Endometrial microvascular endothelial cells (primary cell): ENCODE data around the gene IDH3B. TPM values are rescaled to one million over a fixed set of nuclear protein-coding genes. Genes with fewer than 3 reads are reported as not detected.
"Not testable (repeated sequence)": the region's sequence is repeated elsewhere in the genome, so short reads cannot be mapped to it uniquely, and the experiment has no call there.

Experiments used
- in situ Hi-C: cut with HindIII; loops from 2 replicates; pipeline ENCODE4 v1.10.0; 2017; ENCODE audit warnings: low sequenced_read_pairs, low pct_unique_long_range_greater_than_20kb; ENCODE audit errors: inconsistent ontology term
- total RNA-seq: library from RNA; depleted of rRNA; stranded (reverse); fragments of >200 nt; gene quantifications from one replicate; pipeline ENCODE4 v1.2.3, GENCODE V29; 2015; ENCODE audit errors: inconsistent ontology term

IDH3B gene
- total RNA-seq, 1 donor from 2014 or later, result 108 TPM

DNA sequence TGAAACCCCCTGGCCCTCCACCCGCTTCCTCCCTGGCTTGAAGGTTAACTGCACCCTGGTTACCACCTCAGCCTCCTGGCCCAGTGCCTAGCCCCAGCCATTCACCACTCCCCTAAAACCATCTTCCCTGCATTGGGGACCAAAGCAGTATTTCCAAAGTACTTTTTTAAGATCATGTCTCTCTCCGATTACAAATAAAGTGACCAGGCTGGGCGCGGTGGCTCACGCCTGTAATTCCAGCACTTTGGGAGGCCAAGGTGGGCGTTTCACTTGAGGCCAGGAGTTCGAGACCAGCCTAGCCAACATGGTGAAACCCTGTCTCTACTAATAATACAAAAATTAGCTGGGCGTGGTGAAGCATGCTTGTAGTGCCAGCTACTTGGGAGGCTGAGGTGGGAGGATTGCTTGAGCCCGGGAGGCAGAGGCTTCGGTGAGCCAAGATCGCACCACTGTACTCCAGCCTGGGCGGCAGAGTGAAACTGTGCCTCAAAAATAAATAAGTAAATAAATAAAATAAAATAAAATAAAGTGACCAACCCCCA is 32.0 kb upstream of the IDH3B start:
- in situ Hi-C loops, result not testable (repeated sequence)

DNA sequence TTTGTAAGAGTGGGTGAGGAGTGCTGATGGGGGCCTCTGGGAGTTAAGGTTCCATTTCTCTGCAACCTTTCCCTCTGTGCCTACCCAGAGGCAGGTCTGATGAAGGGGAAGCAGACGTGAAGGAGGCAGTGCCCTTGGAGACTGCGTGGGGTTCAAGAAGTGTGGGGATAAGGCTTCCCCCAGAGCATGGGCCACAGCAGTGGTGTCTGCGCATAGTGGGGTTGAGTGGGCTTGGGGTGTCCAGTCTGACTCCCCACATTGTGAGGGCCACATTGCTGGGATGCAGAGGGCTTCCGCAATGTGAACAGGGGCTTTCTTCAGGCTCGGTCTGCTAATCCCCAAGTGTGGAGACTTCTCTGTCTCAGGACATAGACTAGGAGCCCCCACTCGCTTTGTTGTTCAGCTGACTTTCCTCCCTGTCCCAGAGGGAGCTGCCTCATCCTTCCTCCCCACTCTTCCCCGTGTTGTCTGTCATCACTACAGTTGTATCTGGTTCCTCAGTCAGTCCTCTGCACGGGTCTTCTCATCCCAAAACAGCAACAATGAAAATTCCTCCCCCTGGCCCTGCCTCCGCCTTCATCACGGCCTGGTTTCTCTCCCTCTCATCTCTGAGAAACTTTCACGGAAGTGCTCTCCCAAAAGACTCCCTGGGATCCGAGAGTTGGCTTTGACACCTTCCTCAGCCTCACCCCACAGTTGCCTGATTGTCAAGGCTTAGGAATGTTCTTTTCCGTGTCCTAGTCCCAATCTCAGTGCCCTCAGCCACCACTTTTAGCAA is 31.4 kb upstream of the IDH3B start:
- in situ Hi-C loops, result no loop called here

DNA sequence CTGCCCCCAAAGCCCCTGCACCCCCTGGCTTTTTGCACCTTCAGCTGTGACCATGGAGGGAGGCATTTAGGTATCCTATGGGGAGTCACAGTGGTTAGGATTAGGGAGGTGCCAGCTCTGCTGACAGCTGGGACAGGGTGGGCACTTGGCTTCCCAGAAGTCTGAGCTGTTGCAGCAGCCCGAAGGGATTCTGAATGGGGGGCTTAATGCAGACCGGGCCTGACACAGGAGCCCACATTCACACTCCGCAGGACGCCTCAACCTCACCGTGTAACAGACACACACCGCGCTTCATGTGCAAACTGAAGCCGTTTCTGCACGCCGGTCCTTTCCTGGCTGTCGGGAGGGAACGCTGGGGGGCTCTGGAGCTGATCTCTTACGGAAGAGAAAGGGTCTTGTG is 30.5 kb upstream of the IDH3B start:
- in situ Hi-C loops, result no loop called here

DNA sequence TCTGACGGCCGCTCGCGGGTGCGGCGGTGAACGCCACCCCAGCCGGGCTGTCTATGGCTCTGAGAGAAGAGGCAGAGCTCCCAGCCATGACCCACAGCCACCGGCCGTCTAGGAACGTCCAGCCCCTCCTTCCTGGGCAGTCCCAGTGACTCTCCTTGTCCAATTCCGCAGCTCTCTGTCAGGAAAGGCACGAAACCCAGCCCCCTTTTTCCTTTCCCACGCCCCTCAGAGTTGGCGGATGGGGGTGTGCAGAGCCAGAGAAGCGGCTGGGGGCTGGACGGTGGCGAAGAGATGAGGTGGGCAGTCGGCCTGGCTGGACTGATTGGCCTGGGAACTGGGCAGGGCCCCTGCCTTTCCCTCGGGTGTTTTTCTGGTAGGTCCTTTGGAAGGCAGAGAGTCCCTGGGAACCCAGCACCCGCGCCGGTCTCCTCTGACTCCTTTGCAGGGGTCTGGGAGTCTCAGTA is 30.0 kb upstream of the IDH3B start:
- in situ Hi-C loops, result no loop called here

DNA sequence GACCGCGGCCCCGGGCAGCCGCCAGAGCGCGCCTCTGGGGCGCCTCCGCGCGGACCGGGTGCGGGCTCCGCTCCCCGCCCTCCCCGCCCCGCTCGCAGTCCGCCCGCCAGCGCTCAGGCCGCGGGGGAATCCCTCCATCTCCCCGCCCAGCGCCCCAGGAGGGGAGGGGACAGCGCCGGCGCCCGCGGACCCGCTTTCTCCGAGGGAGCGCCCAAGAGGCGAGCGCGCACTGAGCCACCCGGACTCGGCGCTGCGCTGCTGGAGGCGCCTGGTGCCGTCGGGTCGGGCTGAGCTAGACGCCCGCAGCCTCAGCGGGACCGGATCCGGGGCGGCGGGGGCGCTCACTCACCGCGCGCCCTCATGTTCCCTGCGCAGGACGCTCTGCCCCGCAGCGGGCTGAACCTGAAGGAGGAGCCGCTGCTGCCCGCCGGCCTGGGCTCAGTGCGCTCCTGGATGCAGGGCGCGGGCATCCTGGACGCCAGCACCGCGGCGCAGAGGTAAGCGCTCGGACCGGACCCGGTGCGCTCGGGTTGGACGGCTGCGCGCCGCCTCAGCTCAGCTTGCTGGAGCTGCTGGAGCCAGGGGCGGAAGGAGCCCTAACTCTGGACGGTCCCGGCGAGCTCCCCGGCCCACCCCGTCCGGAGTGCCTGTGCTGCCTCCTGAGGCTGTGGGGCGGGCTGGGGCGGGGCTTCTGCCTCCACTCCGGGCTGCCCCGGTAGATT is 29.4 kb upstream of the IDH3B start:
- in situ Hi-C loops, result no loop called here

DNA sequence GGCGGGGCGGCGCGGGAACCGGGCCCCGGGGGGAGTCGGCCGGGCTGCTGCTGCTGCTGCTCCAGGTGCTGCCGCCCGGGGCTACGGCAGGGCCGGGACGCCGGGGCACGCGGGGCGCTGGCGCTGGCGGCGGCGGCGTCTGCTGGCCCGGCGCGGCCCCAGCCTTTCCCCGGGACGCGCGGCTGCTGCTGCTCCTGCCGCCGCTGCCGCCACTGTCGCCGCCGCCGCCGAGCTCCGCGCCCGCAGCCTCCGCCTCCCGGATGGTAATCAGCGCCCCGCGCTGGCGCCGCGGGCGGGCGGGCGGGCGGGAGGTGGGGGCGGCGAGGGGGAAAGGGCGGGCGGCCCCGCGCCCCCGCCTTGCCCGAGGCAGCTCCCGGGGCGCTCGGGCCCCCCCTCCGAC is 28.9 kb upstream of the IDH3B start:
- in situ Hi-C loops, result no loop called here

DNA sequence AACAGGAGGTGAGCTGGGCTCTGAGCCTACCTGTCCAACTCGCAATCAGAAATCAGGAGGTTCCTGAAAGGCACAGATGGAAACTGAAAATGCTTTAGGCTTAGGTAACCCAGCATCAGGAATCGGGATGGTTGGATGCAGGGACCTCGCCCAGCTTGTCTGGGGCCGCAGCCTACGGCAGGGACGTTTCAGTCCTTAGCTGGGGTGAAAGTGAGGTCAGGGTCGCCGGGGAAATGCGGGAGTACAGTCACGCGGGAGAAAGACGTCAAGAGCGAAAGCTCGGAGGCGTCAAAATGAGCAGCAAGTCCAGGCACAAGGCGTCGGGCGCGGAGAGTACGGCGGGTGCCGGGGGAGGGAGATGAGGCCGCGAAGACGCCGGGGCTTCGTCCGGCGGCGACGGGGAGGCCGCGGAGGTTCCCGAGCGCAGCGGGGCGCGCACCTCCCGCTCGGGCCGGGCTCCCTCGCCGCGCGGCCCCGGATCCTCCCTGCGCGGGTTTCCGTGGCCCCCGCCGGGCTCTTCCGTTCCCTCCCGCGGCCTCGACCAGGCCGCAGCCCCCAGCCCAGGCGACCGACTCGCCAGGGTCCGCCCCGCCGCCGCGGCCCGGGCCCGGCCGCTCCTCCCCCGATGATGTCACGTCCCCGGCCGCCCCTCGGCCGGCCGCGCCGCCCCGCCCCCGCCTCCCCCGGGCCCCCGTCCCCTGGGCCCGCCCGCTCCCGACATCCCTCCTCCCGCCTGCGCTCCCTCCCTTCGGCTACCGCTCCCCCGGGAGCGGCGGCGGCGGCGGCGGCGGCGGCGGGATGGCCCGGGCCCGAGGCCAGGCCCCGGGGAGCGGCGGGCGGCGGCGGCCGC is 28.2 kb upstream of the IDH3B start, which contains the start of gene EBF4:
EBF4 (plus strand) TSS at position 745 of the 850 bp plus-strand sequence. CDS start 866 bp downstream, outside the sequence.
- in situ Hi-C loops, result no loop called here

DNA sequence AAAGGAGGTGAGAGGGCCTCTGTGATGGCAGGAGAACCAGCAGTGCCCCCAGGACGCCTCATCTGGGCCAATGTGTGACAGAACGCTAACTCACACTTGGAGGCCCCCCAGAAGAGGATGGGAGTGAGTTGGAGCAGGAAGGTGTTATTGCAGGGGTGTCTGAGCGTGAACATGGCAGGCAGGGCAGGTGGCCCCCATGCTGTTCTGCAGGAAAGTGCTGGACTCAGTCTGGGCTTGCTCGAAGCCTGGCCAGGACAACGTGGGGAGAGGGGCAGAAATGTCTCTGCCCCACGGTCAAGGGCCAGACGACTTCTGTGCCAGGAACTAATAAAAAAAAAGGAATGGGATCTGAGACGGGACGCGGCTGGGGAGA is 27.6 kb upstream of the IDH3B start:
- in situ Hi-C loops, result no loop called here

DNA sequence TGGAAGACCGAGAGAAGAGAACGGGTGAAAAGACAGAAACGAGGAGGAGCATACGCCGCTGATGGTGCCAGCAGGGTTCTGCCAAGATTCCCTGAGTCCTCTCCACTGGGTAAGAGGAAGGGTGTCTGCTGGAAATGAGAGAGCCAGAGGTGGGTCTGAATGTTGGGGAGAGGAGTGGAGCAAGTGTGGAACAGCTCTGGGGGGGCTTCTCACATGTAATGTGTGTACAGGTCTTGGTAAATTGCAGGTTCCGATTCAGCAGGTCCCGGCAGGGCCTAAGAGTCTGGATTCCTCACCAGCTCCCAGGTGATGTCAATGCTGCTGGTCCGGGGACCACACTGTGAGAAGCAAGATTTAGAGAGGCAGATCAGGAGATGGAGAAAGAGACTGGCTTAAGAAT is 27.1 kb upstream of the IDH3B start:
- in situ Hi-C loops, result no loop called here

DNA sequence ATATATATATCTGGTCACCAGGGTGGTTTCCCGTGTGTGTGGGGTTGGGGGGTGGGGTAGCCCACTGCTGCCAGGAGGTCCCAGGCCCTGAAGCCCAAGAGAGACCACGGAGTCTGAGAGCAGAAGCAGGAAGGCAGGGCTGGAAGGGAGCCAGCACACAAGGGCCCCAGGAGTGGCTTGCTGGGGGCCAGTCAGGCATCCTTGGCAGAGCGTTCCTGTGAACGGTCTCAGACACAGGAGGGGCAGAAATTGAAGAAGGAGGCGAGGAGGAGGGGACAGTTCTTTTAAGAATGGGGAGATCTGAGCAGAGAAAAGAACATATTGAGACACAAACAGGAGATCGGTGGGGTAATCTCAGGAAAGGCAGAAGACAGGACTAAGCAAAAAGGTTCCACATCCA is 26.7 kb upstream of the IDH3B start:
- in situ Hi-C loops, result no loop called here

DNA sequence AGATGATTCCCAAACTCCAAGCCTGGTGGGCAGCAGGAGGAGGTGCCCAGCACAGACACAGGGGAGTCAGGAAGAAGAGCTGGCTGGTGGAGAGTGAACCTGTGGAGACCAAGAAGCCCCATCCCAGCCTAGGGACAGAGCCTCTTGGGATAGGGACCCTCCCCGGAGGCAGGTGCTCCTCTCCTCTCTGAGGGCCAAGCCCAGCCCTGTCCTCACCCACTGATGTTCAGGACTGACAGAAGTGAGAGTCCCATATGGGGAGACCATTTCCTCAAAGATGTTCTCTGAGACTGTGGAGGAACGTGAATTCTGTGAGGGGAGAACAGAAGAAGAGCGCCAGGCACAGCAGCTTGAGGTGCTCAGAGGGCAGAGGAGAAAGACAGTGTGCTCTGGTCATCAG is 26.2 kb upstream of the IDH3B start:
- in situ Hi-C loops, result no loop called here

DNA sequence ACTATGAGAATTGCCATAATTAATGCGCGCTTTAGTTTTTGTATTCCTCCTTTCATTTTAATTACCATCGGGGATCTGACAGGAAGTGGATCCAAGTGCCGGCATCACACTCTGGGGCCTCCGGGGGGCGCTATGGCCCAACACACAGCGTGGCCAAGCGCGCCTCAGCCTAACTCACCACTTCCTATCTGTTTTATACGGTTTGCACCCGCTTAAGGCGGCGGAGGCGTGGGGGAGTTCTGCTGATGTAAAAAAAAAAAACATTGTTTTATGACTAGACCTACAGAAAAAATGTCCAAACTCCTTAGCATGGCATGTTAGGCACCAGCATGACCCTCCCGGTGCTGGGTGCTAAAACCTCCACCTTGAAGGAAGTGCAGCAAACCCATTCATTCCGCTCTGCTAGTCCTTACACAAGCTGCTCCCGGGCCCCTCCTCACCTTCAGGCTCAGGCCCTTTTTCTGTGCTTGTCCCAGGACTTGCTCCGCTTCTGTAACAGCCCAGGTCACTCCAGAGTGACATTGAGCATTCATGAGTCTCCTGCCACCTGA is 24.1 kb upstream of the IDH3B start:
- in situ Hi-C loops, result no loop called here

DNA sequence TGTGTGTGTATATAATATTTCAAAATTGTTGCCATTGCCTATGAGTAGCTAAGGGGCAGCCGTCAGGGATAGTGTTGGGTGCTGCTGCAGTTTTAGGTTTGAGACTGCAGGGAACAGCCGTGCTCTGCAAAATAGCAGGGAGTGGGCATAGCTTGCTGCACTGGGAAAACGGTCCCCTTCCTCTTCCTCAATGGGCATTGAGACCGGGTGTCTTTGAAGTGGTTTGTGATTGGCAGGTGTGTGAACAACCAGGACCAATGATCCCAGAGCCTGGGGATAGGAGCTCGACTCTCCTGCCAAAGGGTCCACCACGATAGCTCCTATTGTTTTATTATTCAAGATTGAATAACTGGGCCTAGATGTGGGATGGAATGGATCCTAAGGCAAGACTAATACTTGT is 23.5 kb upstream of the IDH3B start:
- in situ Hi-C loops, result no loop called here

DNA sequence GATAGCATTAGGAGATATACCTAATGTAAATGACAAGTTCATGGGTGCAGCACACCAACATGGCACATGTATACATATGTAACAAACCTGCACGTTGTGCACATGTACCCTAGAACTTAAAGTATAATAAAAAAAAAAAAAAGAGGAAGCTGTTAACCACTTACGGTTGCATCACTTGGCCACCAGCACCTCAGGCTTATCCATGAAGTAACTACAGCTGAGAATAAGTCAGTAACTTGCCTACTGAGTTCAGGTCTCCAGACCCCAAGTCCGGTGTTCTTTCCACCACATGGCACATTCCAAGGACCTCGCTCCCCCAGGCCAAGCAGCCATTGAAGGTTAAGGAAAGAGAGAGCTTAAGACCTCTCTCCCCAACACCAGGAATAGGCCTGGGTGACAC is 20.8 kb upstream of the IDH3B start:
- in situ Hi-C loops, result not testable (repeated sequence)

DNA sequence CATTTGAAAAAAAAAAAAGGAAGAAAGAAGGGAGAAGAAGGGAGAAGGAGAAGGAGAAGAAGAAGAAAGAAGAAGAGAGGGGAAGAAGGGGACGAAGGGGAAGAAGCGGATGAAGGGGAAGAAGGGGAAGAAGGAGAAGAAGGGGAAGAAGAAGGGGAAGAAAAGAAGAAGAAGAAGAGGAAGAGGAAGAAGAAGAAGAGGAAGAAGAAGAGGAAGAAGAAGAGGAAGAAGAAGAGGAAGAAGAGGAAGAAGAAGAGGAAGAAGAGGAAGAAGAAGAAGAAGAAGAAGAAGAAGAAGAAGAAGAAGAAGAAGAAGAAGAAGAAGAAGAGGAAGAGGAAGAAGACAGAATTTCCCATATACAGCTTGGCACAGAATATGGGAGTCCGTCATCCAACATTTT is 18.0 kb upstream of the IDH3B start:
- in situ Hi-C loops, result not testable (repeated sequence)

DNA sequence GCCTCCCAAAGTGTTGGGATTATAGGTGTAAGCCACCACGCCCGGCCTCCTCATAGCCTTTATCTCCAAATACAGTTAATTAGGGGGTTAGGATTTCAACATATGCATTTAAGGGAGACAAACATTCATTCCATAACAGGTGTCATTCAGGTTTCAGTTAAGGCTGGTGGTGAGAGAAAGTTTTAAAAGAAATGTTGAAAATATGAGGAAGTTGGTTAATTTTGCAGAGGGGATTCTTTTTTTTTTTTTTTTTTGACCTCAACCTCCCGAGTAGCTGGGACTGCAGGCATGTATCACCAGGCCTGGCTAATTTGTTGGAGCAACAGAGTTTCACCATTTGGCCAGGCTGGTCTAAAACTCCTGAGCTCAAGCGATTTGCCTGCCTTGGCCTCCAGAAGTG is 16.0 kb upstream of the IDH3B start:
- in situ Hi-C loops, result no loop called here

DNA sequence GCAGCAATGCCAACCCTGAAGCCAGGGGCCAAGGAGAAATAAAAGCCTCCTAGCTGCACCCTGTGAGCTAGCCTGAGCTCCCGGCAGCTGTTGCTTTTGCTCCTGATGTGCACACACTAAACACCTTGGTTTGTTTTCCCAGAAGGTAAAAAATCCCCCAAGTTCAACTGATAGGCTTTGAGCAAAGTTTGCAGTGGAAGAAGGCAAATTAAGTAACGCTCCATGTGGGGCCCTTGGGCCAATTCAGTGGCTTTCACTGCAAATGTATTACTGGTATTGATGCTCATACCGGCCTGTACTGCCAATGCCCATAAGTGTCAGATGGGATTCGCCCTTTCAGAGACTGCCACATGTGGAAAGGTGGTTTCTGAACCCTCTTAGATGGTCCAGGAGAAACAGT is 9.4 kb upstream of the IDH3B start:
- in situ Hi-C loops, result no loop called here

DNA sequence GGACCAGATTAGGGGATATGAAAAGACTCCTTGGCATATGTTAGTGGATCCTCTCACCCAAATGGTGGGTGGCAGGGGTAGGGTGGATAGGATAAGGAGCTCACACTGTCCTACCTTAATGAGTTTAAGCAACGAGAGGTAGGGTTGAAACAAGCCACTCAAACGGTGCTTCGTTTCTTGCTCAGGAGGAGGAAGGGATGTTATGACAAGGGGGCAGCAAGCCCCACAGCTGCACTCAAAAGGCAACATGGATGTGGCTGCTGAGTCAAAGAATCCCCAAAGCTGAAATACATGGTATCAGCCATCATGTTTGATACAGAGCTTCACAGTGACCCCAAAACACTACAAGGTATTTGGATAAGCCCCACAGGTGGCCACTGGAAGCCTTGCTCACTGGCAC is 8.4 kb upstream of the IDH3B start:
- in situ Hi-C loops, result no loop called here

DNA sequence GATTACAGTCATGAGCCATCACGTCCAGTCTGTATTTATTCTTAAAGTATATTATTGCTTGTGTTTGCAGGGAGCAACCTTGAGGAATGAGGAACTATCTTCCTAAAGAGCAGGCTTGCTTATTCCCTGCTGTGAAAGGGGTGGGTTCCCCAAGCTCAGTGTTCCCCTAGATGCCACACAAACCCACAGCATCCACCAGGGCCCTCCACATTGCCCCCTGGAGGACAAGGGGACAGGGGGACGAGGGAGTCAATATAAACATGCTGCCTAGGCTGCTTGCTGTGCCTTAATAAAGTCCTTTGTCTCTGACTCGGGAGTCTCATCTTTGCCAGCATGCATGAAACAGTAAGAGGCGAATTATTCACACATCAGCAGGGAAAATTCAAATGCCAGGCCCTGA is 8.0 kb upstream of the IDH3B start:
- in situ Hi-C loops, result no loop called here
